Activated CD8-positive, alpha-beta memory T cell treated with anti-CD3 and anti-CD28 coated beads, Interleukin-2, amount 50 U/mL, for 1 hour (primary cell): ENCODE results near the gene RIPOR3.
A peak's percentile ranks its signal among the peaks of the same experiment; 100 is the strongest.

Experiments
- DNase-seq: peaks from one replicate; pipeline ENCODE4 v3.0.0-alpha.2; 2020; ENCODE audit errors: extremely low read depth

The RIPOR3 gene

DNA sequence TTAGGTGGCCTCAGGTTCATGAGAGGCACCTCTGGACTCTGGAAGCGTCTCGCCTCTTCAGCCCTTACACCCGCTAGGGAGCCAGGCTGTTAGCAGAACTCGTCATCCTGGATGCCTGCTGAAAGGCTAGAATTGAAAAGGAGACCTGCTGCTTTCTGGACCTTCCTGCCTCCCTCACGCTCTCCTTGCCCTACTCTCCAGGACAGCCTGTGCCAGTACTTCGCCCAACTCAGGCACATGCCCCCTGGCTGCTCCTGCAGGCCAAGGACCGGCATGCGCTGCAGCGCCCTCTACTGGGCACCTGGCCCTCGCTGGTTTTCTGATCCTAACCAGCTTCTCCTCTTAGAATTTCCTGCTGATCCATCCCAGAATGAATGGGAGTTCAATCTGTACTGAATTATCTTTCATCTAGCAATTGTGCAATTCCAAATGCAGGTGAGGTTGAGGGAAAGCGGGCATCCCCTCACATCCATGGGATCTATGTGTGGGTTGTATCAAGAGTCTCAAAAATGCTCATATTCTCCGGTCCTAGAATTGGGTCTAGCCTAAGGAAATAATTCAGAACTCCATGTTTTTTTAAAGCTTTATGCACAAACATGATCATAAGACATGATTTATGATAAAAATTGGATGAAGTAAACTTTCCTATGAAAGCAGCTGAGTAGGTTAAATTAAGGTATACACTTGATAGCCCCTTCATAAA, 103.2 kb downstream of the RIPOR3 start:
- no peak for DNase-seq

DNA sequence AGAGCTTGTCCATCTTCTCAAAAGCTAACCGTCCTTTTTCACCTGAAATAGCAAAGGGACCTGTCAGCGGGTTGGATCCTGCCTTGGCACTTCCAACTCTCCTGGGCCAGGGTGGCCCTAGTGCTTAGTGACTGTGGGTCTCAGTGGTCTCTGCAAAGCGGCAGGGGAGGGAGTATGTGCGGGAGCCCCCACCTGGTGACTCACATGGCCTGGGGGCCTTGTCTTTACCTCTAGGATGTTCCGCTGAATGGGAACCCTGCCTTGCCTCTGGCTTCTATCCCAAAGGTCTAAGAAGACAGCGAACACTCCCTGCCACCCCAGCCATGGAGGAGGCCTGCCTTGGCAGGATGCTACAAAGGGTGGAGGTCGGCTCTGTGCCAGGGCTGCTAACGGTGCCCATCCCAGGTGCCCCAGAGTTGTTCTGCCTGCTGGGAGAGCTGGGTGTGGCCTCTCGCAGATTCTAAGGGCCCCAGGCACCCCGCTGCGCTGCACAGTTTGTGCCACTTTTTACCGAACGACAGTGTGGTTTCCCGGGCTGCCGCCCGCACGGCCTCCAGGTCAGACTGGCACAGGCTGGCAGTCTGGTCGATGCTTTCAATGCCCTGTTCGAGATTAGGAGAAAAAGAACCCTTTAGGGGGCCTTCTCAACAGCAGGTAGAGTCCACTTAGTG, 103.9 kb downstream of the RIPOR3 start:
- DNase-seq, result no peak

DNA sequence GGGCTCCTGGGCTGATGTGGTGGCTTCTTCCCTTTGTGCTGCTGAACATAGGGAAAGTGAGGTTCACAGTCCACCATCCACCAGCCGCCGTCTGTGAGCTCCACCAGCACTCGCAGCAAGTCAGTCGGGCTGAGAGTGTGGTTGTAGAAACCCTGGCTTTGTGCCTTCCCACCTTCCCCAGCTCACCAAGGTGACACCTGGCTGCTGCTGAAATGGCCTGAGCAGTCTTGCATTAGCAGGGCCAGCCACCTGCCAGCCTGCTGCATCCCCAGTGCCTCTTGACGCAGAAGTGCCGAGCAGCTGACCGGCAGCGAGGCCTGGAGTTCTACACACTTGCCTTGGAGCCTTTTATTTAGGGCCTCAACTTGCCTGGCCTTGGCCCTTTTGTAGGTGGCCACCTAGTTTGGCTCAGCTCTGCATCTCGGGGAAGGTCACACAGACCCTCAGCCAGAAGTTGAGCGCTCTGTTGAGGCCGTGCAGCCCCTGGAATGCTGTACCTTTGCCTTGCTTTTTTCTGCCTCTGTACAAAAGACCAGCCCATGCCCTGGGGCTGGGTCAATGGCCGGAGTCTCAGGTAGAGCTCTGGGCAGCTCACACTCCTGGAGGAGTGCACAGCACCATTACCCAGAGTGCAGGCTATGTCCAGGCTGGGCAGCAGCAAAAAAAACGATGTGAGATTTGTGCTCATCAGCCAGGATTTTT, 104.7 kb downstream of the RIPOR3 start:
- no peak for DNase-seq

DNA sequence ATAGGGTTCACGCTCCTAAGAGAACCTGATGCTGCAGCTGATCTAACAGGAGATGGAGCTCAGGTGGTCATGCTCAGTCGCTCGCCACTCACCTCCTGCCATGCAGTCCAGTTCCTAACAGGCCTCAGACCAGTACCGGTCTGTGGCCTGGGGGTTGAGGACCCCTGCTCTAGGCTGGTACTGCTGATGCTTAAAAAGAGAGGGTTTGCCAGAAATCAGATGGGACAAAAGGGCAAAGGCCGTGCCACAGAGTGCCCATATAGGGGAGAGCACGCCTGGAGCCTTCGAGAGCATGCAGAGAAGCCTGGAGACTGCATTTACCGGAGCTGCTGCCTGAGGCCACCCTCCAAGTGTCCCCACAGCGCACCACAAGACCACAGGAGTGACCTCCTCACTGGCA, 105.7 kb downstream of the RIPOR3 start:
- no peak for DNase-seq

DNA sequence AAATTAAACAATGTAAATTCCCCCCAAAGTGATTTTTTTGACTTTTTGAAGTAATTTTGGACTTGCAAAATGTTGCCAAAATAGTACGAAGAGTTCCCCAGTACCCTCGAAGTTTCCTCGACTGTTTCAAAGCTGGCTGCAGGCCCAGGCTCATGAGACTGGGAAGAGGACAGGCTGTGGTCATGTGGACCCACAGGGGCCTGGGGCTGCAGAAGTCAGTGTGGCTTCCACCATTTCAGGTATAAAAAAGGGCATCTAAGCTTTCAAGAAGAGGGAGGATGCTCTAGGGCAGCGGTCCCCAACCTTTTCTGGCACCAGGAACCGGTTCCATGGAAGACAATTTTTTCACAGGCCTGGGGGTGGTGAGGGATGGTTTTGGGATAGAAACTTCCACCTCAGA, 106.1 kb downstream of the RIPOR3 start:
- DNase-seq, result no peak

DNA sequence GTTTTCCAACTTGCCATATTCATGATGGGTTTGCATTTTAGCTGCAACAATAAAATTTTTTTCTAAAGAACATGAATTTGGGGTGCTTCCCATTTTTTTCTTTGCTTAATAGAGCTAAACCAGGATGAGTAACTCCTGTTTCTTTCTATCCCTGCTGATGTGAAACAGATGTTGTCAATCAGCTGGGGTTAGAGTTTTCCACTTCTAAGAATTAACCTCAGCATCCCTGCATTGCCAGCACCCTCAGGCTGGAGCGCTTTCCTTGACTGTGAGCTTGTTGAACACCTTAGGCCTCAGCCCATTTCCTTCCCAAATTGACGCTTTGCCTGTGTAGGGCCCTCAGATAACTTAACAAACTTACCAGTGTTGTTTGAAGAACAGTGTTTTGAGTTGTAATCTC, 106.7 kb downstream of the RIPOR3 start:
- no peak for DNase-seq

DNA sequence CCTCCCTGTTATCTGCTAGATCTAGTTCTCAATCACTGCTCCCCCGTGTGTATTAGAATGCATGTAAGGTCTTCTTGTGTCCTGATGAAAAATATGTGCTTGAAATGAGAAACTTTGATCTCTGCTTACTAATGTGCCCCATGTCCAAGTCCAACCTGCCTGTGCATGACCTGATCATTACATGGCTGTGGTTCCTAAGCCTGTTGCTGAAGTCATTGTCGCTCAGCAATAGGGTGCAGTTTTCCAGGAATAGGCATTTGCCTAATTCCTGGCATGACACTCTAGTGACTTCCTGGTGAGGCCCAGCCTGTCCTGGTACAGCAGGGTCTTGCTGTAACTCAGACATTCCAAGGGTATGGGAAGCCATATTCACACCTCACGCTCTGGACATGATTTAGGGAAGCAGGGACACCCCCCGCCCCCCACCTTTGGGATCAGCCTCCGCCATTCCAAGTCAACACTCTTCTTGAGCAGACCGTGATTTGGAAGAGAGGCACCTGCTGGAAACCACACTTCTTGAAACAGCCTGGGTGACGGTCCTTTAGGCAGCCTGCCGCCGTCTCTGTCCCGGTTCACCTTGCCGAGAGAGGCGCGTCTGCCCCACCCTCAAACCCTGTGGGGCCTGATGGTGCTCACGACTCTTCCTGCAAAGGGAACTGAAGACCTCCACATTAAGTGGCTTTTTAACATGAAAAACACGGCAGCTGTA, 107.7 kb downstream of the RIPOR3 start:
- no peak for DNase-seq

DNA sequence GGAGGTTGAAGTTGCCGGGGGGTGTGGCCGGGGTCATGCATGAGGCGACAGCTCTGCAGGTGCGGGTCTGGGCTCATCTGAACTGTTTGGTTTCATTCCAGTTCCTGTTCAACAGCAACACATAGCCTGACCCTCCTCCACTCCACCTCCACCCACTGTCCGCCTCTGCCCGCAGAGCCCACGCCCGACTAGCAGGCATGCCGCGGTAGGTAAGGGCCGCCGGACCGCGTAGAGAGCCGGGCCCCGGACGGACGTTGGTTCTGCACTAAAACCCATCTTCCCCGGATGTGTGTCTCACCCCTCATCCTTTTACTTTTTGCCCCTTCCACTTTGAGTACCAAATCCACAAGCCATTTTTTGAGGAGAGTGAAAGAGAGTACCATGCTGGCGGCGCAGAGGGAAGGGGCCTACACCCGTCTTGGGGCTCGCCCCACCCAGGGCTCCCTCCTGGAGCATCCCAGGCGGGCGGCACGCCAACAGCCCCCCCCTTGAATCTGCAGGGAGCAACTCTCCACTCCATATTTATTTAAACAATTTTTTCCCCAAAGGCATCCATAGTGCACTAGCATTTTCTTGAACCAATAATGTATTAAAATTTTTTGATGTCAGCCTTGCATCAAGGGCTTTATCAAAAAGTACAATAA, 108.6 kb downstream of the RIPOR3 start:
- DNase-seq, result no peak

DNA sequence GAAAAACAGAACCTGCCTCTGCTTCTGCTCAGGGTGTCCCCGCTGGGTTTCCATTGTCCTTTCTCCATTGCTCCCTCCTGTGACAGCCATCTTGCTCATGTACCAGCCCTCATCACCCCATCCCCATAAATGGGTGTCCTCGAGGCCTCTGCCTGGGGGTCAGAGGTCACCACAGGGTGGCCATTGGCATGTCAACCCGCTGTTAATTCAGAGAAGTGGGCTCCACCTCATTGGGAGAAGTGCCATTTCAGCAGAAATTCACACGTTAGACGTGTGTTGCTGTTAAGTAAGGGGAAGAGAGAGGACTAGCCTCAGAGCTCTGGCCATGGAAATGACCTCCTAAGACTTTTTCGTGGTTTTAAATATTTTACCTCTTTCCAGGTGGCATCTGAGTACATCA, 109.2 kb downstream of the RIPOR3 start:
- DNase-seq, result no peak

DNA sequence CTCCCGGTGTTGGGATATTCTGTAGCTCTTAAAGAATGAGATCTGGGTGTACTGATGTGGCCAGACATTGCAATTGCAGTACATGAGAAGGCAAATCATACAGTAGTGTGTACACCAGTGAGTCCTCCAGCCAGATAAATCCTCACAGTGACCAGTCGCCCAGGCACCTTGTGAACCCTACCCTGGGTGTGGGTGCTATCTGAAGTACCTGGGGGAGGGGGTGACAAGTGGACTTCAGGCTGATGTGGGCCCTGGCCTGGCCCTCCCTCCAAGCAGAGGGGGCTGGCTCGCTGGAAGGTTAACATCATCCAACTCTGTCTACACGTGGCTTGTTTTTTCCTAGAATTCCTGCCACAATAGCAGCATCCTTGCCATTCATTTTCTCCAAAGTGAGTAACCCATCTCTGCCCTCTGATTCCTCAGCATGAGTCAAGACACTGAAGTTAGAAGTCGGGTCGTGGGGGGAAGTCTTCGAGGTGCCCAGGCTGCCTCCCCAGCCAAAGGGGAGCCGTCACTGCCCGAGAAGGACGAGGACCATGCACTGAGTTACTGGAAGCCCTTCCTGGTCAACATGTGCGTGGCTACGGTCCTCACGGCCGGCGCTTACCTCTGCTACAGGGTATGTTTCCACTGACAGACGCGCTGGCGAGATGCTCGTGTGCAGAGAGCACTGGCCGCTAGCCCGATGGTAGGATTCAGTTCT, 110.3 kb downstream of the RIPOR3 start:
- no peak for DNase-seq

DNA sequence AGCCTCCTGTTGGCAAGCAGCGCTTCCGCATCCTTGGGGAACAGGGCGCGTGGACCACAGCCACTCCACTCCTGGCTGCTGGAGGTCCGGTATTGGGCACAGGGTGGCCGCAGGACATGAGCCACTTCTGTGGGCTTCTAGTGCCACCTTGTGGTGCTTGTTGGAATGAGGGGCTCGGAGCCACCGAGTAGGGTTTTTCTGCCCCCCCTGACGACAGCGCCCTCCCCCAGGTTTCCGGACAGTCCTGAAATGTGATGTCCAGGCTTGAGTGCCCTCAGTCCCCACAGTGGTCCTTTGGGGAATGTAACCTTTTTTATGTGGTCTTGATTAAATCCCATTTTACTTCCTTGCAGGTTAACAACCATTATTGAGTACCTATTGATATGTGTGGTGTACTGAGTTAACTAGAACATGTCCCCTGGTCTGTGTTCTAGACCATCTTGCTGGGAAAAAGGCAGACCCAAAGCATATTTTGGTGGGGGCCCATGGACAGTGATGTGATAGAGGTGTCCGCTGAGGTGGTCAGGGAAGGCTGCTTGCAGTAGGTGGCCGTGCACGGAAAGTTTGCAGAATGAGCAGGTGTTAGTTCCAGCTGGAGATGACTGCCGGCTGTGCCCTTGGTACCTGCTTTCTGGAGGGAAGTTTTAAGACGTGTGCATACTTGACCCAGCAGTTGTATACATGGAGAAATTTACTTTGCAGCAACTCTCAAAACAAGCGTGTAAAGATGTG, 111.2 kb downstream of the RIPOR3 start:
- DNase-seq, result peak; percentile 9

DNA sequence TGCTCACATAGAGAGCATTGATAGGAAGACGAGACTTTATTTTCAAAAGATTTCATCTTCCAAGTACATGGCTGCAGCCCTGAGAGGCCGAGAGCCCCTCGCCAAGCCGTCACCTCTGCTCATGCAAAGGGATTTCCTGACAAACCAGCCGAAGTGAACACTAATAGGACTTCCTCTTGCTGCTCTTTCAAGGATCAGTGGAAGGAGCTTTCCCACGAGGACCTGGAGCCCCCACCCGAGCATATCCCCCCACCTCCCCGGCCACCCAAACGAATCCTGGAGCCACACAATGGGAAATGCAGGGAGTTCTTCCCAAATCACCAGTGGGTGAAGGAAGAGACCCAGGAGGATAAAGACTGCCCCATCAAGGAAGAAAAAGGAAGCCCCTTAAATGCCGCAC, 111.8 kb downstream of the RIPOR3 start:
- DNase-seq, result no peak

DNA sequence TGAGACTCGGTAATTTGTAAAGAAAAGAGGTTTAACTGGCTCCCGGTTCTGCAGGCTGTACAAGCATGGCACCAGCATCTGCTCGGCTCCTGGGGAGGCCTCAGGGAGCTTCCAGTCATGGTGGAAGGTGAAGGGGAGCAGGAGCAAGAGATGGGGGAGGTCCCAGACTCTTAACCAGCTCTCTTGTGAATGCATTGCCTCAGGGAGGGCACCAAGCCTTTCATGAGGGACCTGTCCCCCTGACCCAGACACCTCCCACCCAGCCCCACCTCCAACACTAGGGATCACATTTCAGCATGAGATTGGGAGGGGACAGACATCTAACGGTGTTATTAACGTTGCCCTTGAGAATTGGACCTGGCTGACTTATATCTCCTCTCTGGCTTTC, 112.6 kb downstream of the RIPOR3 start:
- DNase-seq, result no peak

DNA sequence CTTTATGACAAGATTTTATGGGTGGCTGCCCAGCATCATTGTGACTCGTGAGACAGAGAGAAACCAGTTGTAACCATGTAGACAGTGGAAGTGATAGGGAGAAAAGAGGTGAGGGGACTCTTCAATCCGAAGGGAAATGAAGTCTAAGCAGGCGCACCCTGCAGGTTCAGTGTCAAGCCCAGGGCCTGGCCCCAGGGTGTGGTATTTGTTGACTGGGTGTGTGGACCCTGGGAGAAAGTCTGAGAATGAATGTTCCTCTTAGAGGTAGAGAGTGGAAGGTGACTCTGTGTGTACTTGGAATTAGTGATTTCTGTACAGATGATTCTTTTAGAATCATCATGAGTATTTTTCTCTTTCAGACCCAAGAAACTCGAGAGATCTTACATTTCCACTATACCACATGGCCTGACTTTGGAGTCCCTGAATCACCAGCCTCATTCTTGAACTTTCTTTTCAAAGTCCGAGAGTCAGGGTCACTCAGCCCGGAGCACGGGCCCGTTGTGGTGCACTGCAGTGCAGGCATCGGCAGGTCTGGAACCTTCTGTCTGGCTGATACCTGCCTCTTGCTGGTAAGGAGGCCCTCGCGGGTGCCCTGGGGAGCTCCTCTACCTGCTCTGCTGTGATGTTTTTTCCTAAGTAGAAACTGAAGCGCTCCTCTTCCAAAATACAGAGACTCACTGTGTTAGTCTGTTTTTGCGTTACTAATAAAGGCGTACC, 113.1 kb downstream of the RIPOR3 start:
- DNase-seq, result no peak

DNA sequence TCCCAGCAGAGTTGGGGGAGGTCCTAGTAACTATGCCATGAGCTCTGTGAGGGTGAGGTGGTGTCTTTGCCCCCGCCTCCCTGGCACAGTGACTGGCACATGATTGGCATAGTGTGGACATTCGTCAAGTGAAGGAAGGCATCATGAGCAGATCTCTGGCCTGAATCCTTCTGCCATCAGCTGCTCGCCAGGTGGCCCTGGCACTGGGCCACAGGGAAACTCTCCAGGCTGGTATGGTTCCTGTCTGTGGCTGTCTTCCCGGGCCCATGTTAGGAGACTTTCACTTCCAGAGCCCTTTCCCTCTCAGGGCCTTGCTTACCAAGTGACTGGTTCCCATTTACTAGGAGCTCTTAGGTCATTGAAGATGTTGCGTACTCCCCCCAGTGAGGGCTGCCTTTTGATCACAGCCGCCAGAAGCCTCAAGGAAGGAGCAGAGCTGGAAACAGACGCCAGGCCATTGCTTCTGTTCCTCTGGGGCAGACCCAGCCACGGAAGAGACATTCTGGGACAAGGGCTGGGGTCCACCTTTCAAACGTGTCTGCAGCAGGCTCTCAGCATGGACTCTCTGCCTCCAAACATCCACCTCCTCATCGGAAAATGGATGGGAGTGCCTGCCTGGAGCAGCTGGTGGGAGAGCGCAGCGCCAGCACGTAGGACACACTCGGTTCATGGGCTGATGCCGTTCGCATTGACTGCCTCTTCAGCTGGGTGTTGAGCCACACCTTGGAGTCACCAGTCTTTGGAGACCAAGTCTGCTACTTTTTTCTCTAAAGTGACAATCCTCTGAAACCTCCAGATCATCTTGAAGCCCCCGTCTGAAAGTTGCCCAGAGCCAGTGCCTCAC, 113.9 kb downstream of the RIPOR3 start:
- no peak for DNase-seq

DNA sequence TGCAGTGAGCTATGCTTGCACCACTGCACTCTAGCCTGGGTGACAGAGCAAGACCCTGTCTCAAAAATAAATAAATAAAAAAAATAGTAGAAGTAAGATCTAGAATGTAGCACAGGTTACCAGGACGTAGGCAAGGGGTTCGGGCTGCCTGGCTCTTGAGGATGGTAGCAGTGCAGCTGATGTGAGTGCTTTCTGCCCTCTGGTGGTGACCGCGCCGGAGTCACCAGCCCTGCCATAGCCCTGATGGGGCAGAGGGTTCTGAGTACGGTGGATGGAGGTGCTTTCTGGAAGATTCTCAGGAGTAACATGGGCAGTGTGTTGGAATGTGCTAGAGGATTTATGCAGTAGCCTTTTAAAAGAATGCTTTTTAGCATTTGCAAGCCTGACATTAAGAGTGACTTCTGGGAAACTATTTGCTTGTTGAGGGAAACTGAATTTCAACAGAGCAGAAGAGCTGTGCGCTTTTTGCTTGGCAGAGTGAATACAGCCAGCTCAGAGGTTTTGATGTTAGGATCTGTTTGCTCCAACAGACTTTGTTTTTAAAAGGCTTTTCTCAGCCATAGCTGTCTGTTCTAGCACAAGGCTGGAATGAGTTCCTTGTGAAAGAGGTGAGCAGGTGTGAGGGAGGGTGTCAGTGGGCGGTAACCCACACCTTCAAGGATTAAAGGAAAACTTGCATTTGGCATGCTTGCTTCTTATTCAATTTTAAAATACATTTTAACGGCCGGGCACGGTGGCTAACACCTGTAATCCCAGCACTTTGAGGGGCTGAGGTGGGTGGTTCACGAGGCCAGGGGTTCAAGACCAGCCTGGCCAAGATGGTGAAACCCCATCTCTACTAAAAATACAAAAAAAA, 115.2 kb downstream of the RIPOR3 start:
- DNase-seq, result peak; percentile 25

DNA sequence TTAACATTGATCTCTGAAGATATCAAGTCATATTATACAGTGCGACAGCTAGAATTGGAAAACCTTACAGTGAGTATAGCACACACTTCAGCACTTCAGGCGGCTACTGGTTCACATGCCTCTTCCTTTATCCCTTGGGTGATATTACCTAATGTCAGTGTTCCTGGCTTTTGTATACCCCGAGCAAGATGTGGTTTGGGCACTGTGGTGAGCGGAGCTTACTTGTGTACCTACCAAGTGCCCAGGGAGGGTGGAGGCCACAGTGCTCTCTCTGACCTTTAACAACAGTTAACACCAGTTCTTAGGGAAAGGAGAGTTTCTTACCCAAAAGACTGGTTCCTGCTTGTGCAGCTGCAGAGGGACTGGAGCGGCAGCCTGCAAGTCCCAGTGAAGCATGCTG, 116.8 kb downstream of the RIPOR3 start:
- no peak for DNase-seq

DNA sequence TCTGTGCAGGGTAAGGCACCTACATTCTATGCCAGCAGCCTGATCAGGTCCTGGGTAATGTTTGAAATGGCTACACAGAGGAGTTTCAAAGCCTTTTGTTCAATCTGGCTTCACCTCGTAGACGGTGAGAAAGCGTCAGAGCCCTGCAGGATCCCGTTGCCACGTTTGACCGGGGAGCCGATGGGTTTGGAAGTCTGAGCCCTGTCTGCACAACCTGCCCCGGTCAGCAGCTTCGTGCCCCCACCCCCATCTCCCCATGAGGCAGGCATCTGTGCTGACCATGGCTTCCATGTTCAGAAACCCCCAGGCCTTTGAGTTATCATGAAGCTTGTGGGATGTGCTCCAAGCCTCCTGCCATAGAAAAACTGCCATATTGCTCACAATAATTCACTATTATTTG, 117.2 kb downstream of the RIPOR3 start:
- no peak for DNase-seq
